Sigmoid colon (tissue), 4 donors: Measurements from ENCODE around the gene PDZRN3.

Source experiments
- EP300 ChIP-seq, 4 donors: sonication (generic); formaldehyde crosslinking; IDR thresholded peaks; one replicate each; pipeline ENCODE4 v1.6.1; 2017; ENCODE audit warnings: antibody characterized with exemption in 4 of 4
- POLR2A ChIP-seq, 2 donors: fragments of 450-650 bp; IDR thresholded peaks; one replicate each; pipeline ENCODE4 v1.6.1; 2016; ENCODE audit warnings: antibody characterized with exemption in 2 of 2, mild to moderate bottlenecking in 2 of 2, moderate library complexity in 2 of 2
- TF ChIP-seq, protein P1 (sequence below), 4 experiments: fragments of 450-650 bp in 3 of 4; fragments of 200-600 bp in 1 of 4; IDR thresholded peaks; one replicate each; pipeline ENCODE4 v1.5.1; 2016 to 2019; ENCODE audit warnings: antibody characterized with exemption in 4 of 4, mild to moderate bottlenecking in 3 of 4, moderate library complexity in 2 of 4

DNA sequence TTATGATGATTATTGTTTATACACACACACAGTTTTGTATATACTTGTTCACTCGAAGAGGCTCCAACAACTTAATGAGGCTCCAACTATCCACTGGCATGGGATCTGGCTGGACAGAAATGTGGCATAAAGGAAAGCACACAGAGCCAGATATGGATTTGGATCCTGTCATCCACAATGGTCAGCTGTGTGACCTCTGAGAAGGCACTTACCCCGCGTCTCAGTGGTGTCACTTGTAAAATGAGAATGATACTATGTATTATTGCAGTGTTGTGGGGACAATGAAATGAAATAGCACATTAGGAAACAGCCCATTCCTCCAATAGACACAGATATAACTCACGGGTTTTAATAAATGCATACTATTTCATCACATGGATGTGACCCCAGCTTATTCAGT, 42.2 kb downstream of the PDZRN3 start:
- TF ChIP-seq, protein P1, sequence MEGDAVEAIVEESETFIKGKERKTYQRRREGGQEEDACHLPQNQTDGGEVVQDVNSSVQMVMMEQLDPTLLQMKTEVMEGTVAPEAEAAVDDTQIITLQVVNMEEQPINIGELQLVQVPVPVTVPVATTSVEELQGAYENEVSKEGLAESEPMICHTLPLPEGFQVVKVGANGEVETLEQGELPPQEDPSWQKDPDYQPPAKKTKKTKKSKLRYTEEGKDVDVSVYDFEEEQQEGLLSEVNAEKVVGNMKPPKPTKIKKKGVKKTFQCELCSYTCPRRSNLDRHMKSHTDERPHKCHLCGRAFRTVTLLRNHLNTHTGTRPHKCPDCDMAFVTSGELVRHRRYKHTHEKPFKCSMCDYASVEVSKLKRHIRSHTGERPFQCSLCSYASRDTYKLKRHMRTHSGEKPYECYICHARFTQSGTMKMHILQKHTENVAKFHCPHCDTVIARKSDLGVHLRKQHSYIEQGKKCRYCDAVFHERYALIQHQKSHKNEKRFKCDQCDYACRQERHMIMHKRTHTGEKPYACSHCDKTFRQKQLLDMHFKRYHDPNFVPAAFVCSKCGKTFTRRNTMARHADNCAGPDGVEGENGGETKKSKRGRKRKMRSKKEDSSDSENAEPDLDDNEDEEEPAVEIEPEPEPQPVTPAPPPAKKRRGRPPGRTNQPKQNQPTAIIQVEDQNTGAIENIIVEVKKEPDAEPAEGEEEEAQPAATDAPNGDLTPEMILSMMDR (IDR thresholded peaks at IDR 0.05): no peak
- TF ChIP-seq POLR2A (IDR thresholded peaks at IDR 0.05) (no peak), EP300 (IDR thresholded peaks at IDR 0.05) (no peak)
